GM10248 (cell line): ENCODE results near the gene NT5DC4.

ENCODE experiments used
- CTCF ChIA-PET: fragments of 300-600 bp; sonication (Branson Sonifier 250); formaldehyde crosslinking; extraction: SDS; loops from one replicate; lab custom pipeline; 2021; ENCODE audit warnings: antibody characterized with exemption; lab: Yijun Ruan, JAX
- POLR2A ChIA-PET: fragments of 350-650 bp; sonication (Branson Sonifier 250); formaldehyde crosslinking; extraction: SDS; loops from one replicate; lab custom pipeline; 2020; ENCODE audit warnings: antibody characterized with exemption; lab: Yijun Ruan, JAX
- DNase-seq: peaks from one replicate; pipeline ENCODE4 v3.0.0; 2012; ENCODE audit errors: extremely low spot score
- CTCF ChIP-seq: IDR thresholded peaks from 2 replicates; pipeline ENCODE4 v1.5.1; 2012; ENCODE audit warnings: mild to moderate bottlenecking, low read depth; ENCODE audit errors: extremely low read depth, missing control alignments, control extremely low read depth

The NT5DC4 gene

GRCh38 chr2:112725545-112726457 lies 5.0 kb downstream of the NT5DC4 start:
- DNase-seq, result peak; percentile 79
- TF ChIP-seq CTCF, result peak; percentile 22
- CTCF ChIA-PET, result interaction anchor here (0.7 to 11.4 kb wide), 49 partner anchors 8 to 839 kb away, joined by 3 to 416 read pairs (median 7); partner anchors contain the start of genes CHCHD5 and SLC20A1
- POLR2A ChIA-PET, result interaction anchor here (0.8 to 1.3 kb wide), 2 partner anchors 63 to 80 kb away, joined by 3 to 5 read pairs; partner anchors contain the start of gene SLC20A1

- ChIA-PET POLR2A (no interaction called here), CTCF (interaction anchor here (0.7 to 11.4 kb wide), 54 partner anchors 9 to 839 kb away, joined by 3 to 416 read pairs (median 6); partner anchors contain the start of genes CHCHD5 and SLC20A1)
- peak; percentile 99 for TF ChIP-seq CTCF
- peak; percentile 93 for DNase-seq
Measured at GRCh38 chr2:112726487-112727190, 5.8 kb downstream of the NT5DC4 start.

GRCh38 chr2:112727276-112728028 lies 6.6 kb downstream of the NT5DC4 start:
- DNase-seq, result no peak
- no peak for TF ChIP-seq CTCF
- POLR2A ChIA-PET, result interaction anchor here (0.7 kb wide), 1 partner anchor 82 kb away, joined by 3 read pairs; the partner anchor contains the start of gene SLC20A1
- CTCF ChIA-PET, result interaction anchor here (0.8 to 11.4 kb wide), 40 partner anchors 13 to 254 kb away, joined by 3 to 416 read pairs (median 10); partner anchors contain the start of genes CHCHD5 and SLC20A1

- ChIA-PET POLR2A (no interaction called here), CTCF (interaction anchor here (0.8 to 11.4 kb wide), 26 partner anchors 12 to 235 kb away, joined by 3 to 416 read pairs (median 8); partner anchors contain the start of genes CHCHD5 and SLC20A1)
- TF ChIP-seq CTCF, result no peak
- DNase-seq, result no peak
Measured at GRCh38 chr2:112728029-112728362, 7.2 kb downstream of the NT5DC4 start.

GRCh38 chr2:112728378-112729175 lies 7.8 kb downstream of the NT5DC4 start:
- POLR2A ChIA-PET, result no interaction called here
- CTCF ChIA-PET, result interaction anchor here (0.8 to 11.4 kb wide), 21 partner anchors 9 to 248 kb away, joined by 3 to 416 read pairs (median 12); partner anchors contain the start of genes CHCHD5 and SLC20A1
- TF ChIP-seq CTCF, result no peak
- DNase-seq, result no peak
